Measurements from ENCODE around the gene MACROD2.
"Not testable (repeated sequence)": the region's sequence is repeated elsewhere in the genome, so short reads cannot be mapped to it uniquely, and the experiment has no call there.

The MACROD2 gene

DNA sequence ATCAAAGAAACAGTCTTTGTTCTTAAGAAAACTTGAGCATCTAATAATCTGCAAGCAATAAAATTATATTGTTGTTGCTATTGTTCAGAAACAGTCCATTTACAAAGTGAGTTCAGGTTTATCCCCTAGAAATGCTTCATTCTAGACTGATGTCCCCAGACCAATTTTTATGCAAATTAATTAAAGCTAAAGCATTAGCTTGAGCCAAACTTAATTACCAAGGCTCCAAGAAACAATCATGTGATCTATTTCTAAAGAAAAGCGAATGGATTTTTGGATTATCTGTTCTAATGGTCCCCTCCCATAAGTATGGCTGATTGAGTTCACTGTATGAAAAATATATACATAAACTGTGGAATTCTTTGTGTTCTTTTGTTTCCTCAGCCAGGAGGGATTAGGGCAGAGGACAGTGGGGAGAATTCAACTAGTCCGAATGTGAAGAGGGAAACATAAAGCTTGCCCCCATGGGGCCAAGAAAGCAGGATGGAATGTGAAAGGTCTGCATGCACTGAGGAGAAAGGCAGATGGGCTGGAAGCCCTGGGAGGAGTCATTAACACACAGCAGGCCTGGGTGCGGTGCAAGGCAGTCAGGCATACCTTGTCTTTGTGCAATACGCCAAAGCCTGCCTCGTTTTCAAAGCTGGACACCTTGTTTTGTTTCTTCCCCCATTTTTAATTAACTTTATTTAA is 1980.9 kb downstream of the MACROD2 start:
- no peak for DNase-seq

DNA sequence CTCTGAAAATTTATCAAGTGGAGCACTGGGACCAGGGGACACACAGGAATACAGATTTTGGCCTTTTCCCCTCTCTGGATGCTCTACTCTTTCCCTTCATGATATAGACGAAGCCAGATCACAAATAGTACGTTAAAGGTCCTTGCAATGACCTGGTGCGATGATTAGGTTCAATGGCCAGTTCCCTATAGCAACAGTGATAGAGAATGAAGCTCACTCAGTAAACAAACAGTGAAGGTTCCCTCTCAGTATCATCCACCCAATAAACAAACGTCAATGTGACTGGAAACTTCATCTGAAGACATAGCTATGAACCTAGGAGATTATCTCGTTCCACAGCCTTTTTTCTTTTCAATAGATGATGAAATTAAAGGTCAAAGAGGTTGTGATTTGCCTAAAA is 1981.7 kb downstream of the MACROD2 start:
- peak; percentile 3 for DNase-seq

DNA sequence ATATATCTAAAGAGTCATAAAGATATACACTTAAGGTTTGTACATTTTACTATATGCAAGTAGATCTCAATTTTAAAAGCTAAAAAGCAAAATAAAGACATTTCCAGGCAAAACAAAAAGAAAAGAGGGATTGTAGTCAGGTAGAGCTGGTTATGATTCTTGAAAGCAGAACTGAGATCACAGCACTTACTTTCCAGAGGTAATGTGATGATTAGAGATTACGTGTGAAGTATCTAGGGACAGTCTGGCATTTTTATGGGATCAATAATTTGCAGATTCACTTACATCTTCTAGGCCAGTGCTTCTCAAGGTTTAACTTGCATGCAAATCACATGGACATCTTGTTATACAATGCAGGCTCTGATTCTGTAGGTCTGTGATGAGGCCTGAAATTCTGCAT is 1982.4 kb downstream of the MACROD2 start:
- no peak for DNase-seq

DNA sequence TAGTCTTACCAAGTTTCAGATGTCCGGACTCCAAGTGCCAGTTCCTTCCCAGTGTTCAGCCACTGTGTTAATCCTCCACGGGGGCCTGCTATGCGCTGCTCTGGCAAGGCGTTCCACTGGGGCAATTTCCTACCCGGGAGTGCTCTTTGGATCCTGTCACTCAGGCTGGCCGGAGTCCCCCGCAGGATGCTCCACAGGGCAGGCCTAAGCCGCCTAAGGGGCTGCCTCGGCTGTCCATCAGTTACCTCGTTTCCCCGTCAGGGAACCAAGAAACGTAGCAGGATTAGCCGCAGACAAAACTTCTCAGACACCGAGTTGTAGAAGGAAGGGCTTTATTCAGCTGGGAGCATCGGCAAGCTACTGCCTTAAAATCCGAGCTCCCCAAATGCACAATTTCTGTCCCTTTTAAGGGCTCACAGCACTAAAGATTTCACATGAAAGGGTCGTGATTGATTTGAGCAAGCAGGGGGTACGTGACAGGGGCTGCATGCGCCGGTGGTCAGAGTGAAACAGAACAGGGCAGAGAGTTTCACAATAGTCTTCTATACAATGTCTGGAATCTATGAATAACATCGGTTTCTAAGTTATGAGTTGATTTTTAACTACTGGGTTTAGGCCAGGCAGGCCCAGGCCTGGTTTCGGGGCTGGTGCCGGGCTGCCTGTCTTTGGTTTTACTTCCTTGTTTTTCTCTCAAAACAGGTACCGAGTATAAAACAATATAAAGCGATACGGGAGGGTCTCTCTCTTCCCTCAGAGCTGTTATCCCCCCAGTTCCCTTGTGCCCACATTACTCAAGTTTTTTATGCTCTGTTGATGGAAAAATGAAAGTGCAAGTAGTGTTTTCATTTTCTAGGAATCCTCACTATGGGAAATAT is 1990.4 kb downstream of the MACROD2 start:
- not testable (repeated sequence) for DNase-seq

DNA sequence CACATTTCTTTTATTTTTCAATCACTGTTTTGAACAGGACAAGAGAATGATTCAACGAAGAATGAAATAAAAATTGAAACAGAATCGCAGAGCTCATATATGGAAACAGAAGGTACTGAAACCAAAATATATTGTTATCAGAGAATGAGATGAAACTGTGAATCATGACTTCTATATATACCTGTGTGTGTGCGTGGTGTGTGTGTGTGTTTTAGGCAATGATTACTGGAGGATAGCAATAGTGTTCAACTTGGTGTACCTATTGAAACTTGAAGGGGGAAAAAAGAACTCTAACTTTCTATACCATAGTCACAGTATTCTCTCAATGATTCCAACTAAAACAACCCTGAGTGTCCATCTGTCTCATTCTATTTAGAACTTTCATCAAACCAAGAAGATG is 1991.4 kb downstream of the MACROD2 start:
- no peak for DNase-seq

DNA sequence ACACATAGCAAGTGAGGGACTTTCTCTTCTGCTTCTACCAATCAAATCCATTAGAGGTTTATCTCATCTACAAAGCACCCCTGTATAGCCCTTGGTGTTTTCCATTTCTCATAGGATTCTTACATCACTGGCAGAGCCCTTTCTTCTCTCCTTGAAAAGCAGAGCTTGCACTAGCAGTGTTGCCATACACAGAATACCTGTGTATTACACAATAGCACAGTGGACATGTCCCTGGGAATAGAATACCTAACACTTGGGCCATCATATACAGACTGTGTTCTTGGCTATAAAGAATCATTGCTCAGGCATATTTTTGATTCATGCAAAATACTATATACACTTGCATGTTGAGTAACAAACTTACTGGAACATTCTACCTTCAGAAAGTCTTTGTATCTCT is 1996.0 kb downstream of the MACROD2 start:
- DNase-seq: no peak

DNA sequence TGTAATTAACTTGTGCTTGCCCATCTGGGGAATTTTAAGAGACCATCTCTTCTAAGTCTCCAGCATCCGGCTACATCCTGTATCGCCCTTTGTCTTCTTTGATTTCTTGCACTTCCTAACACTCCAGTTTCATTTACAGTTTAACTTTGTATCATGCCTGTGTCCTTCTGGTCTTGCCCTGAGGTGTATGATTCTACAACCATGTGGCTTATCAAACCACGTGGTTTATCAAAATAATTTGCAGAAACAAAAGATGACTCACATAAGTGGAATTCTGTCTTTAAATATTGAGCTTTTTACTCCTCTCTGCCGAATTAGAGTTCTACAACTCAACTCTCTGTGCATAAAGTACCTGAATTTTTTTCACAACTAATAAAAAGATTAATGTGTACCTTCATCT is 1997.2 kb downstream of the MACROD2 start:
- no peak for DNase-seq

DNA sequence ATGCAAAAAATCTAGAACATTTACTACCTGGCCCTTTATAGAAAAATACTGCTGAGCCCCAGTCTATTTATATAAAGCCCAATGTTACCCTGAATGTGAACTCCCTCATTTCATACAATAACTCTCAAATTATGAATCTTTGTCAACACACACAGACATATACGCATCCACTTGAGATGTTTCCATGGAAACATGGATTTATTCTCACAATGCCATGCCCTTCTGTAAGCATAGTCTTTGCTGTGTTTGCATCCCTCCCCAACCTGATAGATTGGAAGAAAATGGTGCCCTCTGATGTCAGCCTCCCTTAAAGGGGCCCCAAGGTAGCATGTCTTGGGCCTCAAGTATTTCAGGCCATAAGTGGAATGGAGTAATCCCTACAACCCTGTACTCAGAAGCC is 2004.8 kb downstream of the MACROD2 start:
- DNase-seq: peak; percentile 60

DNA sequence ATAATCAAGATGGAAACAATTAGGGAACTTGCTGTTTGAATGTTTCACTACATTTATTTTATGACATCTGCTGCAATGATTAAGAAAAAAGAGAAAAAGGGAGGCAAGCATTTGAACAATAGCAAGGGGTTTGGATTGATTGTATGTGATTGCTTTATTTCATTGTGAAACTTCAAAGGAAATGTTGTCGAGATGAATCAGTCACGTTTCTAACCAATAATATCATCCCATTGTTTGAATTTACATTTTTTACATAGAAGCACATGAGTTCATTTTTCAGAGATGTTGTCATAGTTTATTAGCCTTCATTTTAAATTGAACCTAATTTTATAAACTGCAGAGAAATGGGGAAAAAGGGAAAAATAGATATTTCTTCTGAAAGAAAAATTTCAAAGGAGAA is 2006.0 kb downstream of the MACROD2 start:
- DNase-seq: no peak

DNA sequence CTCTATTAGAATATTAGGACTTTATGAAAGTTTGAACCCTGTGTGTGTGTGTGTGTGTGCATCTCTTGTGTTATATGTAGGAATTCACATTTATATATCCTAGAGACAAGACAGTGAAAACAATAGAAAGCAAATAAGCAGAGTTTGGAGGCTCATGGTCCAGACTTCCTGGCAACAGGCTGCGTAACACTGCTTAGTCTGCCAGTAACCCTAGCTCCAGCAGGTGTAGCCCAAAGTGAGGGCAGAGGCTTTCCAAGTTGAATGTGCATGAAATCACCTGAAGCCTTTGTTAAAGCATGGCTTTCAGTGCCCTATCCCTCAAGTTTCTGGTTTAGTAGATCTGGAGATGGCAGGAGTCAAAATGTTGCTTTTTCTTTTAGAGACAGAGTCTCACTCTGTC is 2008.0 kb downstream of the MACROD2 start:
- no peak for DNase-seq

DNA sequence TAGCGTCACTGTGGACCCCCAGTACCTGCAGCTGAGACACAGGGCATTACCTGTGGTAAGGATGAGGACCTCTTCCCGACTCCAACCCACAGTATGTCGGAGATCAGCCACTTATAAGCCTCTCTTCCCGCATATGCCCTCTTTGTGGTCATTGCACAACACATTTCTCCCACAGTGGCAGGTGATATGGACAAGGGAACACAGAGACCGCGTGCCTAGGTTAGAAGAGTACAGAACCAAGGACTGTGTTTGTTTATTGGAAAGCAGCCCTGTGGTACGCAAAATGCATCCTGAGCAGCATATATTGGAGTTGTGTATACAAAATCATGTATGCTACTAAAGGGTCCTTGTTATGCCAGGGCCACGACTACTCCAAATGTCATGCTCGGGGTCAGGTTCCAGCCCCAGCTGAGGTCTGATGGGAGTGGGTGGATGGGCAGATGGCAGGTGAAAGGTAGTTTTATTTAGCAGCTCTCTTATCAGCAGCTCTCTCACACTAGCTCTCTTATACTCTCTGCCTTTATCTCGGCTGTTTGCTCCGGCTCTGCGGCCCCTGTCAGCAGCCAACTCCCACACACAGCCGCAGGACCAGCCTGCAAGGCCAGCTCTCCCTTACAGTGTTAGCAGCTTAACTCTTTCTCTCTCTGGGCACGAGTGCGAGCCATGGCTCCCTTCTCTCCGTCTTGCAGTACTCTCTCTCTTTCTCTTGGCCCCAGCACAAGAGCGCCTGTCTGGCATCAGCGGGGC is 2009.0 kb downstream of the MACROD2 start:
- DNase-seq: no peak

DNA sequence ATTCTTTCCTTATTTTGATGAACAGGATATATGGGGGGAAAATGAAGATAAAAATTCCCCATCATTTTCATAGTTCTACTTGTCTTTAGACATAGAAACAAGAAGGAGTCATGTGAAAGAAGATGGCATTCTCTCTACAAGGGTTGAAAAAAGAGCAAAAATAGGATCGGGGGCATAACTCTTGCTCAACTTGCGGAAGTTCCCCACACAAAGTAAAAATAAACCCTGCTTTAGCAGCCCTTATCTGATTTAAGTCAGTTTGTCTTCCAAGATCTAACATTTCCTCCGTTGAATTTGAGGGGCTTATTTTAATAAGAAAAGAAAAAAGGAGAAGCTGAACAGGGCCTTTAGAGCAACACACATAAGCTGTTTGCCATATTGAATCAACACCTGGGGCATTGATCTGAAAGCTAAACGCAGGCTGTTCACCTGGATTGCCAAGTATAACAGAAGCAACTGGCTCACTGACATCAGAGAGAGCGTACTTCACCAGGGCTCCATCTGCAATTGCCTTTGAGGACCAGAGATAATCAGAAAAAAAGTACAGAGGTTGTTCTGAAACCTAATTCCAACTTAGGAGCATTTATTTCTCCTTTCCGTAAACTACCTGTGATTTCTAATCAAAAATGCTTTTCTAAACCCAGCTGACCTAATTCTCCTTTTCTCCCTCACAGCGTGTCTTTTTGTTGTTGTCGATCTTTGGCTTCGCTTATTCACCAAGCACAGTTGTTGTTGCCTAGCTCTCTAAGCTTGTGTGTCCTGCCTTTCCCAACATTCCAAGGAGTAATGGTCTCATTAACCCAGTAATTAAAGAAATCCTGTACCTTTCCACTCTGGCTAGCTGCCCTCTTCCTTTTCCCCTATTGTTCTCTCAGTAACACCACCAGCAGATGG is 2010.0 kb downstream of the MACROD2 start:
- no peak for DNase-seq

DNA sequence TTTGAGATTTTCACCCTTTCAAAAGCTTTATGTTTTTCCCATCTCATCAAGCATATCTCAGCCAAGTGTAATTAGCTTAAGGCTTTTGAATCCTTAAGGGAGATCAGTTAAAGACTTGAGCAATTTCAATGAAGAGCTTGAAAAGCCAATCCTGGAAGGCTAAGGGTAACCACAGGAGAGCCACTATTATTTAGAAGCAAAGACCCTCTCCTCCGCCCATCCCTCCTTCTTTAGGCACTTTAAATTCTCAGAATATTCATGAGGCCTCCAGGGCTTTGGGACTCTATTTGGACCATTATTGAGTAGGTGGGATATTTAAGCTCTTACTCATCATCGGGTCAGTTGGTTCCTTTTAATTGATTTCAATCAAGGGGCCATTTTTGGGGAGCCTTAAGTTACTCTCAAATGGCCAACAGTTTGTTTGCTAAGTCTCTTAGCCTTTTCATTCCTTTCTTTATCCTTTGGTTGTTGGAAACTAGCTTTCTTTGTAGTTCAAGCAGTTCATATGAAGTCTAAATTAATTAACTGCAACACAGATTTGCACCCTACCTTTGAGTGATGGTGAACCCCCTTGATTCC is 2010.7 kb downstream of the MACROD2 start:
- DNase-seq: no peak

DNA sequence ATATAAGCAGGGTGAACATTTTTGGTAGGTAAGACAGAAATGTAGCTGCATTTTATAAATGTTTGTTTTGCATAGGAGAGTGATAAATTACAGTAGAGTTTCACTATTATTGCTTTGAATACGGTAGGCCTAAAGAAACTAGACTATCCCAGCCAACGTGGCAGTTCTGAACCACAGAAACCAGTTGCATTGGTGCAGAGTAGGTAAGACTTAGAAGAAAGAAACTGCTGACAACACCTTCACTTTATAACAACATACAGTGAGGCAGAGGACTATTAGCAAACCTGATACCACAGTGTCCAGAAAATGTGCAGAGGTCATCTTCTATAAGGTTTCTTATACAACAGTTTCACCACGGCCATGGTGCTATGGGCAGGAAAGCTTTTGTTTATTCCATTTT is 2011.8 kb downstream of the MACROD2 start:
- no peak for DNase-seq

DNA sequence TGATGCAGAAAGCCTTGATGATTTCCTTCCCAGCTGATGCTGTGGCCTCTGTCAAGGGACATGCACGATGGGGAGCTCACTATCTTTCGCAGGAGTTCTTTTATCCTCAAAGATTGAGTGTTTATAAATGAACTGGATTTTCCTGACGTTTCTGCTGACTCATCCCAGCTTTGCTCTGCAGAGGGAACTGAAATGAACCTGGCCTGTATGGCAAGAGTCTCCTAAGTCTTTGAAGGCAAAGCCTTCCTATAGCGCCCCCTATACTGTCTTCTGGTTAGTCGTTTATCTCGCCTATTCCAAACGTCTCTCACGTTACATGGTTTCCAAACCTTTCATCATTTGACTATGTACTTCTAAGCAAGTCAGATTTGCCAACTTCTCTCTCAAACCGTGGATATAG is 2012.6 kb downstream of the MACROD2 start:
- peak; percentile 68 for DNase-seq

DNA sequence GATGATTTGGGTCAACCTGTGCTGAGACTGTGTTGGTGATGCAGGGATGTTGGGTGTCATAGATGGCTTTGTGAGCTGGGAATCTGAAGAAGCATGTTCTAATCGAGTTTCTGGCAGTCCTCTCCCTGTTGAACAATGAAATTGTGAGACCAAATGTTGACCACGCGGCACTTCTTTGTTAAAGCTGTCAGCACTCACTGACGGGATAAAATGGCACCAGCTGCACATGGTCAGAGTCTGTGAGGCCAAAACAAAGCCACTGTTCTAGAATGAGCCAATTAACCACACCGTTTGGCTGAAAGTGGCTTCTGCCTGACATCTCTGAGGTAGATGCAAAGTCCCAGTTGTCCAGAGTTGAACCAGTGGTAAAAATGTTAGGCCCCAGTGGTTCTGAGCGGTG is 2015.7 kb downstream of the MACROD2 start:
- DNase-seq: no peak

DNA sequence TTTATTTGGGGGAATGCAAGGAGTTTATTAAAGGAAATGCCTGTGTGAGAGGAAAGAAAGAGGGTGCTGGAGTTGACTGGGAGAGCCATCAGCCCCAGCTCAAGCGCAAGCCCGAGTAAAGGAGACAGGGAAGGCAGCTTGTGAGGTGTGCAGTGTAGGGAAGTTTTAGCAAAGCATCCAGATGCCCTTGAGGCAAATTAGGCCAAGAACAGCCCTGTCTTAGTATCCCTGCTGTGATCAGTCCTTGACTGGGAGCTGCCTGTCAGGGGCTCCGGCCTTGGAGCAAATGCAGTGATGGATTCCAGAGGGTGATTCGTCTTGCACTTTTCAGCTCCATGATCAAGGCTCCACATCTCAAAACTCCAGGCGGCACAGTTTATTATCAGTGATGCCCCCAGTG is 2016.2 kb downstream of the MACROD2 start:
- DNase-seq: no peak

DNA sequence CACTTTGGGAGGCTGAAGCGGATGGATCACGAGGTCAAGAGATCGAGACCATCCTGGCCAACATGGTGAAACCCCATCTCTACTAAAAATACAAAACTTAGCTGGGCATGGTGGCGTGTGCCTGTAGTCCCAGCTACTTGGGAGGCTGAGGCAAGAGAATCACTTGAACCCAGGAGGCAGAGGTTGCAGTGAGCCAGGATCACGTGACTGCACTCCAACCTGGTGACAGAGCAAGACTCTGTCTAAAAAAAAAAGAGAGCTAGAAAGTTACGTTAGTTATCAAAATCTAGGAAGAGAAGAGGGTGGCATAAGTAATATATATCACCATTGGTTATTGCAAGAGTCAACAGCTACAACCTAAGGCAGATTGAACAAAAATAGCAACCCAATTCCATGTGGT is 2017.6 kb downstream of the MACROD2 start:
- not testable (repeated sequence) for DNase-seq

DNA sequence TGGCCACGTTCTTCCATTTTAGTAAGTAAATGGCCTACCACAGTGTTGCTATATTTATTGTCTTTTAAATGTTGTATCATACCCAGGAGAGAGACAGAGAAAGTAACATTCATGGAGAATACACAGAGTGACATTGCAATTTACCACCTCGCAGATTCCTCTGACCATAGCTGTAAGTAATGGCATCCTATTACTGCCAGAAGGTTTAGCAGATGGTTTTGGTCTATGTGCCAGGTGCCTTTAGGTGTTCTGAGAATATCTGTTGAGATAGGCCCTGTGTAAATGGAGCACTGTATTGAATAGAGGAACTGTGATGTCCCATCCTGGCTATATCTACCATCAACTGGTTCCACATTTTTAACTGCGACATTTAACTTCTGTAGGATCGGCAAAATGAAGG is 2018.3 kb downstream of the MACROD2 start:
- no peak for DNase-seq

DNA sequence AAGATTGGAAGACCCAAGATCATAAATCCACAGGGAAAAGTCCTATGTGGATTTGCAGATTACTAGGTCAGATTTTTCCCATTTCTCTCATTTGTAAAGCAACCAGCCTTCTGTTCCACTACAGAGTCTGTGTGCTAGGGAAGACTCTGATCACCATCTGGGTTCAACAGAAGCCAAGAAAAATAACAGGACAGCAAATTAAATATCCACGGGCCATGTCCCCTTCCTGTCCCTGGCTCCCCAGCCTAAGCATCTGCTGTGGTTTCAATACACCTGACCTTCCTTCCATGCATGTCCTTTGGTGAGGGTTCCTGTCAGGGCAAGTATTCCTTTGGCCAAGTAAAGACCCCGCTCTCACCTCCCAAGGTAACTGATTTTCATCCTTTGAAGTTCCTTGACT is 2019.1 kb downstream of the MACROD2 start:
- no peak for DNase-seq

DNA sequence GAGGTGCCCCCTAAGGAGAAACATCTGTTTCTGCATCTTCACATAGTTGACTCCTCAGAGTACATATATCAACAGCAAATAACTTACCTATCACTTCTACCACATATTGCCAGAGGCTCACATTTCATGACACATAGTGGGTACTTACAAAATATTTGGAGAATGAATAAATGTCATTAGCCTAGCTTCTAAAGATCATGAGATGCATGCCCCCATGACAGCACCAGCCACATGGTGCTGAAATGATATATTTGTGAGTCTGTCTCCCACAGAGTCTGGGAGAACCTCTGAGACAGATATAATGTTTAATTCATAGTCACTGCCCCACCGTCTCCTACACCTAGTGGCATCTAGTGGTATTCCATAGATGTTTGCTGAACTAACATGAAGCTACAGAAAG is 2022.3 kb downstream of the MACROD2 start:
- DNase-seq: no peak

DNA sequence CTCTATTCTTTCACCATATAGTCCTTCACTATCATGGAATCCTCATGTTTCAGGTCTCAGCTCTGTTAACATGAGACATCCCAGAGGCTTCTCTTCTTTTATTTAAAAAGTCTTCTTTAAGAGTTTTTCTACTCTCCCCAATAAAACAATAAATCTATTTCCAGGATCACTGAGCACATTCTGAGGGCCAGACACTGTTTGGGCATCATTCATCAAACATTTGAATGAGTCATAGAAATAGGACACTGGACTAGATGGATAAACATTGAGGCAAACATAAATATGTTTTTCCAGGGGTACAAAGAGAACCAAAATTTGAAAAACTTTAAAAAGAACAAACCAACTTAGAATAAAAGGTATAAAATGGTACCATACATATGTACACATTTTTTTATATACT is 2023.6 kb downstream of the MACROD2 start:
- peak; percentile 26 for DNase-seq

Measured in DMS53 (cell line).